K562 (cell line): ENCODE measurements around the gene CCDC69. TPM values are rescaled to one million over a fixed set of nuclear protein-coding genes. Genes with fewer than 3 reads are reported as not detected.

Experiments
- ERF ChIP-seq: fragments of 450-650 bp; formaldehyde crosslinking; IDR thresholded peaks from 2 replicates; pipeline ENCODE4 v1.4.0; 2020; ENCODE audit warnings: mild to moderate bottlenecking, mixed read lengths
- ESRRB ChIP-seq: fragments of 250-450 bp; sonication (Bioruptor Pico); IDR thresholded peaks from 2 replicates; pipeline ENCODE4 v1.5.0; 2020; ENCODE audit warnings: mild to moderate bottlenecking, moderate library complexity, borderline replicate concordance
- GATAD2B ChIP-seq: fragments of 450-650 bp; IDR thresholded peaks from 2 replicates; pipeline ENCODE4 v1.6.1; 2017; ENCODE audit warnings: mild to moderate bottlenecking, borderline replicate concordance
- HDAC2 ChIP-seq: fragments of 450-650 bp; IDR thresholded peaks from 2 replicates; pipeline ENCODE4 v1.6.1; 2016; ENCODE audit warnings: mild to moderate bottlenecking
- MEF2D ChIP-seq: conservative IDR thresholded peaks from 2 replicates; pipeline ENCODE4 v1.6.1; 2016; ENCODE audit warnings: low read depth, missing genetic modification characterization, missing compliant biosample characterization
- MLX ChIP-seq, 2 experiments: fragments of 450-650 bp in 1 of 2; sonication (generic) in 1 of 2; formaldehyde crosslinking; conservative IDR thresholded peaks; 2 replicates each; pipeline versions ENCODE4 v1.4.0 to v1.8.1; 2020 to 2022; ENCODE audit warnings: mild to moderate bottlenecking in 1 of 2, missing genetic modification reagents in 1 of 2
- MTA3 ChIP-seq: fragments of 450-650 bp; formaldehyde crosslinking; IDR thresholded peaks from 2 replicates; pipeline ENCODE4 v1.6.1; 2017; ENCODE audit warnings: mild to moderate bottlenecking, borderline replicate concordance
- POLR2A ChIP-seq: fragments of 450-650 bp; conservative IDR thresholded peaks from 2 replicates; pipeline ENCODE4 v1.6.1; 2016
- PTTG1 ChIP-seq: fragments of 450-650 bp; IDR thresholded peaks from 2 replicates; pipeline ENCODE4 v1.6.1; 2016; ENCODE audit warnings: low read depth, mild to moderate bottlenecking, missing genetic modification characterization, missing compliant biosample characterization
- TEAD1 ChIP-seq, 2 experiments: fragments of 450-650 bp in 1 of 2; sonication (generic) in 1 of 2; formaldehyde crosslinking; IDR thresholded peaks; 2 replicates each; pipeline versions ENCODE4 v1.4.0 to v1.8.0; 2020 to 2022; ENCODE audit warnings: mild to moderate bottlenecking in 2 of 2, missing genetic modification reagents in 1 of 2
- ZBTB40 ChIP-seq, 2 experiments: fragments of 450-650 bp in 1 of 2; sonication (generic) in 1 of 2; formaldehyde crosslinking in 1 of 2; IDR thresholded peaks; 2 replicates each; pipeline versions ENCODE4 v1.7.1 to v1.9.0; 2016 to 2022; ENCODE audit warnings: inconsistent platforms in 1 of 2, mild to moderate bottlenecking in 1 of 2, missing genetic modification reagents in 1 of 2
- ZC3H11A ChIP-seq: IDR thresholded peaks from 2 replicates; pipeline ENCODE4 v1.6.1; 2012; ENCODE audit warnings: low read depth, low read length, improper control_type of control experiment
- ZNF146 ChIP-seq: IDR thresholded peaks from one replicate; pipeline ENCODE4 v1.6.1; 2018; ENCODE audit warnings: missing compliant biosample characterization; ENCODE audit not compliant: unreplicated experiment
- ZNF408 ChIP-seq: fragments of 250-450 bp; sonication (Bioruptor Pico); IDR thresholded peaks from 2 replicates; pipeline ENCODE4 v1.4.0; 2020; ENCODE audit warnings: low read depth, mild to moderate bottlenecking, moderate library complexity
- ZSCAN29 ChIP-seq: fragments of 450-650 bp; IDR thresholded peaks from 2 replicates; pipeline ENCODE4 v1.6.1; 2017
- polyA plus RNA-seq, 8 experiments: library from polyadenylated mRNA; depleted of rRNA in 4 of 8; stranded (reverse) in 5 of 8; unstranded in 3 of 8; fragments of >200 nt; fragmentation: Nextera tagmentation in 2 of 8; fragmentation: Illumina TruSeq in 1 of 8; extraction: Ambion mirVana in 2 of 8; extraction: Trizol in 1 of 8; gene quantifications; 2 replicates each; pipeline versions ENCODE4 v1.2.1 to v1.2.3, GENCODE V29; 2011 to 2014; ENCODE audit warnings: inconsistent platforms in 1 of 8, missing spikeins in 1 of 8
- total RNA-seq, 7 experiments: library from RNA; depleted of rRNA in 6 of 7; stranded (reverse); fragments of >200 nt in 6 of 7; fragmentation: Illumina TruSeq in 2 of 7; extraction: Trizol in 2 of 7; gene quantifications; 2 replicates each; pipeline versions ENCODE4 v1.2.1 to v1.2.3, GENCODE V29; 2011 to 2021; ENCODE audit warnings: low replicate concordance in 1 of 7
- TF ChIP-seq, protein P1 (sequence below): fragments of 250-450 bp; sonication (Bioruptor Pico); IDR thresholded peaks from 2 replicates; pipeline ENCODE4 v1.5.0; 2022; ENCODE audit warnings: mild to moderate bottlenecking

CCDC69 gene
- total and polyA plus RNA-seq, 9 of the 15 experiments (the other 6 are each of a cell fraction or from before 2014, with no cell fraction given), result 0.65 to 12.2 (median 7.6) TPM

- TF ChIP-seq ERF (no peak), ZNF146 (CRISPR knock-in tag) (no peak), ZSCAN29 (no peak), TEAD1 (CRISPR knock-in tag; IDR thresholded peaks at IDR 0.05) (peak in 1 of 2 experiments; percentile 88; a peak in 2 of 4 replicates), PTTG1 (tag) (no peak), MEF2D (tag) (no peak), POLR2A (0 out of 2 replicates have a peak, but pooled peaks have one; percentile 30), ZBTB40 (IDR thresholded peaks at IDR 0.05) (peak; percentile 26; the same call in 1 of the 2 replicates), ZBTB40 (CRISPR knock-in tag; IDR thresholded peaks at IDR 0.05) (no peak), MLX (CRISPR knock-in tag; conservative IDR thresholded peaks at IDR 0.05) (no peak), MTA3 (peak; percentile 72; the same call in 1 of the 2 replicates), GATAD2B (no peak), ESRRB (CRISPR knock-in tag) (no peak), ZNF408 (no peak), ZC3H11A (no peak), HDAC2 (0 out of 2 replicates have a peak, but pooled peaks have one; percentile 21)
- TF ChIP-seq, protein P1, sequence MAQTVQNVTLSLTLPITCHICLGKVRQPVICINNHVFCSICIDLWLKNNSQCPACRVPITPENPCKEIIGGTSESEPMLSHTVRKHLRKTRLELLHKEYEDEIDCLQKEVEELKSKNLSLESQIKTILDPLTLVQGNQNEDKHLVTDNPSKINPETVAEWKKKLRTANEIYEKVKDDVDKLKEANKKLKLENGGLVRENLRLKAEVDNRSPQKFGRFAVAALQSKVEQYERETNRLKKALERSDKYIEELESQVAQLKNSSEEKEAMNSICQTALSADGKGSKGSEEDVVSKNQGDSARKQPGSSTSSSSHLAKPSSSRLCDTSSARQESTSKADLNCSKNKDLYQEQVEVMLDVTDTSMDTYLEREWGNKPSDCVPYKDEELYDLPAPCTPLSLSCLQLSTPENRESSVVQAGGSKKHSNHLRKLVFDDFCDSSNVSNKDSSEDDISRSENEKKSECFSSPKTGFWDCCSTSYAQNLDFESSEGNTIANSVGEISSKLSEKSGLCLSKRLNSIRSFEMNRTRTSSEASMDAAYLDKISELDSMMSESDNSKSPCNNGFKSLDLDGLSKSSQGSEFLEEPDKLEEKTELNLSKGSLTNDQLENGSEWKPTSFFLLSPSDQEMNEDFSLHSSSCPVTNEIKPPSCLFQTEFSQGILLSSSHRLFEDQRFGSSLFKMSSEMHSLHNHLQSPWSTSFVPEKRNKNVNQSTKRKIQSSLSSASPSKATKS (CRISPR knock-in tag), result no peak
Measured at GRCh38 chr5:151157426-151158286, 66.2 kb downstream of the CCDC69 start, which contains the start of gene ANXA6 (continued).
